Liver (tissue), 9 donors: ENCODE results near the gene CD37. TPM values are rescaled to one million over a fixed set of nuclear protein-coding genes. Genes with fewer than 3 reads are reported as not detected.
"Not testable (repeated sequence)": the region's sequence is repeated elsewhere in the genome, so short reads cannot be mapped to it uniquely, and the experiment has no call there.

Experiments
- DNase-seq: peaks from one replicate; pipeline ENCODE4 v3.0.0-alpha.2; 2017; ENCODE audit warnings: low spot score
- H3K27ac ChIP-seq, 2 donors: one replicate each; pipeline ENCODE4 v1.7.0; 2013; ENCODE audit warnings: inconsistent platforms in 2 of 2, low read length in 2 of 2, control low read depth in 1 of 2, low read depth in 1 of 2, mild to moderate bottlenecking in 1 of 2
- H3K27me3 ChIP-seq, 4 donors: one replicate each; pipeline versions ENCODE4 v1.6.1 to v1.7.0; 2013; ENCODE audit warnings: low read length in 3 of 4, inconsistent platforms in 1 of 4, mild to moderate bottlenecking in 1 of 4, moderate library complexity in 1 of 4; ENCODE audit not compliant: control insufficient read depth in 4 of 4, insufficient read depth in 4 of 4
- H3K36me3 ChIP-seq, 4 donors: one replicate each; pipeline versions ENCODE4 v1.6.1 to v1.7.0; 2013; ENCODE audit warnings: low read length in 3 of 4, mild to moderate bottlenecking in 3 of 4, low read depth in 1 of 4, moderate library complexity in 1 of 4; ENCODE audit not compliant: control insufficient read depth in 4 of 4, insufficient read depth in 3 of 4
- H3K4me1 ChIP-seq, 4 donors: one replicate each; pipeline versions ENCODE4 v1.6.1 to v1.7.0; 2013; ENCODE audit warnings: low read length in 3 of 4, mild to moderate bottlenecking in 3 of 4, moderate library complexity in 1 of 4; ENCODE audit not compliant: control insufficient read depth in 4 of 4, insufficient read depth in 4 of 4
- H3K4me3 ChIP-seq, 3 donors: one replicate each; pipeline versions ENCODE4 v1.6.1 to v1.7.0; 2013; ENCODE audit warnings: low read length in 3 of 3, control low read depth in 1 of 3, low read depth in 1 of 3, mild to moderate bottlenecking in 1 of 3
- H3K9ac ChIP-seq, 2 donors: one replicate each; pipeline ENCODE4 v1.7.0; 2013; ENCODE audit warnings: low read length in 2 of 2, mild to moderate bottlenecking in 2 of 2, moderate library complexity in 2 of 2, control low read depth in 1 of 2, low read depth in 1 of 2
- H3K9me3 ChIP-seq, 4 donors: one replicate each; pipeline versions ENCODE4 v1.6.1 to v1.7.0; 2013; ENCODE audit warnings: low read length in 3 of 4; ENCODE audit not compliant: control insufficient read depth in 4 of 4
- ATF3 ChIP-seq: IDR thresholded peaks from 2 replicates; pipeline ENCODE4 v1.6.1; 2016; ENCODE audit warnings: antibody characterized with exemption
- CTCF ChIP-seq: fragments of 150-350 bp; IDR thresholded peaks from 2 replicates; pipeline ENCODE4 v1.5.1; 2017; ENCODE audit warnings: improper control_type of control experiment, low read depth, low read length; ENCODE audit not compliant: missing input control
- EGR1 ChIP-seq, 2 donors: IDR thresholded peaks; 2 replicates each; pipeline ENCODE4 v1.6.1; 2016 to 2018; ENCODE audit warnings: antibody characterized with exemption in 2 of 2, low read depth in 2 of 2
- FOXA1 ChIP-seq: IDR thresholded peaks from 2 replicates; pipeline ENCODE4 v1.6.1; 2016; ENCODE audit warnings: antibody characterized with exemption
- GABPA ChIP-seq, 2 donors: IDR thresholded peaks in 1 of 2; conservative IDR thresholded peaks in 1 of 2; 2 replicates each; pipeline ENCODE4 v1.6.1; 2016; ENCODE audit warnings: antibody characterized with exemption in 2 of 2, mild to moderate bottlenecking in 1 of 2, moderate library complexity in 1 of 2
- HNF4A ChIP-seq, 2 donors: conservative IDR thresholded peaks; 2 replicates each; pipeline ENCODE4 v1.6.1; 2016; ENCODE audit warnings: antibody characterized with exemption in 2 of 2, mild to moderate bottlenecking in 2 of 2
- HNF4G ChIP-seq: IDR thresholded peaks from 2 replicates; pipeline ENCODE4 v1.6.1; 2016; ENCODE audit warnings: antibody characterized with exemption
- JUND ChIP-seq, 2 donors: IDR thresholded peaks; 2 replicates each; pipeline ENCODE4 v1.6.1; 2016; ENCODE audit warnings: antibody characterized with exemption in 2 of 2
- MAX ChIP-seq: IDR thresholded peaks from 2 replicates; pipeline ENCODE4 v1.6.1; 2016; ENCODE audit warnings: antibody characterized with exemption
- NR2F2 ChIP-seq: IDR thresholded peaks from 2 replicates; pipeline ENCODE4 v1.6.1; 2016; ENCODE audit warnings: antibody characterized with exemption
- RAD21 ChIP-seq, 2 donors: IDR thresholded peaks; 2 replicates each; pipeline ENCODE4 v1.6.1; 2016; ENCODE audit warnings: antibody characterized with exemption in 2 of 2, mild to moderate bottlenecking in 2 of 2
- SP1 ChIP-seq: IDR thresholded peaks from 2 replicates; pipeline ENCODE4 v1.6.1; 2018; ENCODE audit warnings: antibody characterized with exemption, mild to moderate bottlenecking
- TAF1 ChIP-seq: conservative IDR thresholded peaks from 2 replicates; pipeline ENCODE4 v1.6.1; 2016; ENCODE audit warnings: antibody characterized with exemption, mild to moderate bottlenecking
- YY1 ChIP-seq: IDR thresholded peaks from 2 replicates; pipeline ENCODE4 v1.6.1; 2016; ENCODE audit warnings: antibody characterized with exemption, mild to moderate bottlenecking
- WGBS: extraction: QIAGEN DNeasy Blood & Tissue Kit; methylation state at CpG from one replicate; pipeline ENCODE4 v1.1.7; 2013; 5-methylcytosine and 5-hydroxymethylcytosine counted together
- polyA plus RNA-seq, 2 donors: library from polyadenylated mRNA; stranded (reverse) in 1 of 2; unstranded in 1 of 2; fragments of 200-250 nt in 1 of 2; fragments of >200 nt in 1 of 2; fragmentation: Nextera tagmentation in 1 of 2; extraction: Ambion mirVana in 1 of 2; gene quantifications; one replicate each; pipeline versions ENCODE4 v1.2.1 to v1.2.3, GENCODE V29; 2013 to 2015
- total RNA-seq, 2 donors: library from RNA; depleted of rRNA; stranded (reverse); fragments of >200 nt; gene quantifications; one replicate each; pipeline ENCODE4 v1.2.3, GENCODE V29; 2014
- TF ChIP-seq, protein P1 (sequence below): IDR thresholded peaks from 2 replicates; pipeline ENCODE4 v1.6.1; 2016; ENCODE audit warnings: antibody characterized with exemption, mild to moderate bottlenecking
- donor health status: healthy.
- donor health status: healthy.
- donor health status: healthy.
- donor health status: healthy.
- donor health status: healthy.

The CD37 gene
- total and polyA plus RNA-seq, 4 donors: 2.9 to 9.6 (median 3.9) TPM

DNA sequence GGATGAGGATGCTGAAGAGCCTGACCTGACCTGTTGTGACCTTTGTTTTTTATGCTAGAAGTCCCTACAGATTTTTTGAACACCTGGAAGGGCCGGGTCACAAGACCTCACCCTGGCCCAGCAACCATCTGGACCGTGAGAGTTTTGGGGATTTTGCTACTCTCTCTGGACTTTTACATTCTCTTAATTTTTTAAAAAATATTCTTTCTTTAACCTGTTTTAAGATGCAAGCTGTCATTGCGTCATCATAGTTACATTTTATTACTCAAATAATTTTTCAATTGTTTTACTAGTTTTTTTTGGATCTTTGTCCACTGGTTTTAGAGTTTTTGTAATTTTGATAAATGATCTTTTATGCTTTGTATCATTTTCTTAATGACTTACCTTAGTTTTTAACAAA is 36.0 kb downstream of the CD37 start:
- peaks cover 3 to 12% (median 7%) of the 10 kb centered on the region in 4 donors for H3K9me3 ChIP-seq
- no peak overlapping the region for H3K9ac ChIP-seq
- H3K36me3 ChIP-seq: no peaks in the 10 kb centered on the region
- H3K4me3 ChIP-seq: no peak overlapping the region
- H3K27ac ChIP-seq: no peak overlapping the region
- WGBS: 74% methylated on average over 3 of the region's 3 CpGs
- TF ChIP-seq ATF3 (no peak), TAF1 (no peak), NR2F2 (no peak), JUND (IDR thresholded peaks at IDR 0.05) (no peak), GABPA (IDR thresholded peaks at IDR 0.05 in 1 of 2, conservative IDR thresholded peaks at IDR 0.05 in 1 of 2) (no peak), YY1 (no peak), HNF4G (no peak), FOXA1 (no peak), MAX (no peak), SP1 (no peak), HNF4A (conservative IDR thresholded peaks at IDR 0.05) (no peak), EGR1 (IDR thresholded peaks at IDR 0.05; ENCODE audit: low read depth in 2 of 2) (no peak), RAD21 (IDR thresholded peaks at IDR 0.05) (no peak), CTCF (no peak)
- TF ChIP-seq, protein P1, sequence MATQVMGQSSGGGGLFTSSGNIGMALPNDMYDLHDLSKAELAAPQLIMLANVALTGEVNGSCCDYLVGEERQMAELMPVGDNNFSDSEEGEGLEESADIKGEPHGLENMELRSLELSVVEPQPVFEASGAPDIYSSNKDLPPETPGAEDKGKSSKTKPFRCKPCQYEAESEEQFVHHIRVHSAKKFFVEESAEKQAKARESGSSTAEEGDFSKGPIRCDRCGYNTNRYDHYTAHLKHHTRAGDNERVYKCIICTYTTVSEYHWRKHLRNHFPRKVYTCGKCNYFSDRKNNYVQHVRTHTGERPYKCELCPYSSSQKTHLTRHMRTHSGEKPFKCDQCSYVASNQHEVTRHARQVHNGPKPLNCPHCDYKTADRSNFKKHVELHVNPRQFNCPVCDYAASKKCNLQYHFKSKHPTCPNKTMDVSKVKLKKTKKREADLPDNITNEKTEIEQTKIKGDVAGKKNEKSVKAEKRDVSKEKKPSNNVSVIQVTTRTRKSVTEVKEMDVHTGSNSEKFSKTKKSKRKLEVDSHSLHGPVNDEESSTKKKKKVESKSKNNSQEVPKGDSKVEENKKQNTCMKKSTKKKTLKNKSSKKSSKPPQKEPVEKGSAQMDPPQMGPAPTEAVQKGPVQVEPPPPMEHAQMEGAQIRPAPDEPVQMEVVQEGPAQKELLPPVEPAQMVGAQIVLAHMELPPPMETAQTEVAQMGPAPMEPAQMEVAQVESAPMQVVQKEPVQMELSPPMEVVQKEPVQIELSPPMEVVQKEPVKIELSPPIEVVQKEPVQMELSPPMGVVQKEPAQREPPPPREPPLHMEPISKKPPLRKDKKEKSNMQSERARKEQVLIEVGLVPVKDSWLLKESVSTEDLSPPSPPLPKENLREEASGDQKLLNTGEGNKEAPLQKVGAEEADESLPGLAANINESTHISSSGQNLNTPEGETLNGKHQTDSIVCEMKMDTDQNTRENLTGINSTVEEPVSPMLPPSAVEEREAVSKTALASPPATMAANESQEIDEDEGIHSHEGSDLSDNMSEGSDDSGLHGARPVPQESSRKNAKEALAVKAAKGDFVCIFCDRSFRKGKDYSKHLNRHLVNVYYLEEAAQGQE: no peak
- H3K27me3 ChIP-seq: no peaks in the 10 kb centered on the region
- no peak for DNase-seq
- no peaks in the 10 kb centered on the region for H3K4me1 ChIP-seq

DNA sequence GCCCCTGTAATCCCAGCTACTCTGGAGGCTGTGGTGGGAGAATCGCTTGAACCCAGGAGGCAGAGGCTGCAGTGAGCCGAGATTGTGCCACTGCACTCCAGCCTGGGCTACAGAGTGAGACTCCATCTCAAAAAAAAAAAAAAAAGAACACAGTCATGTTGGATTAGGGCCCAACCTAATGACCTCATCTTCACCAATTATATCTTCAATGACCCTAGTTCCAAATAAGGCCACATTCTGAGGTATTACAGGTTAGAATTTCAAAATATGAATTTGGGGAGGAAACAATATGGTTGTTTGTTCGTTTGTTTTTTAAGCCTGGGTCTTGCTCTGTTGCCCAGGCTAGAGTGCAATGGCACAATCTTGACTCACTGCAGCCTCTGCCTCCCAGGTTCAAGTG is 38.0 kb downstream of the CD37 start:
- not testable (repeated sequence) for H3K27me3 ChIP-seq, H3K36me3 ChIP-seq, H3K27ac ChIP-seq, DNase-seq, H3K9ac ChIP-seq, H3K4me3 ChIP-seq, H3K4me1 ChIP-seq
- peaks cover 3 to 12% (median 7%) of the 10 kb centered on the region in 4 donors for H3K9me3 ChIP-seq
- 82% methylated on average over 3 of the region's 3 CpGs for WGBS
